K562 (cell line): ENCODE measurements around the gene ERVV-1. TPM values are rescaled to one million over a fixed set of nuclear protein-coding genes. Genes with fewer than 3 reads are reported as not detected.

Experiments
- ATAC-seq: fragments of 200-7000 bp; cut with Tn5 transposase; 3 replicates; pipeline ENCODE4 v1.9.1; 2020; ENCODE audit warnings: moderate library complexity
- BruUV-seq: library from RNA; stranded (reverse); fragments of 400-500 nt; replicated peaks from 2 replicates; lab custom pipeline; 2021; lab: Mats Ljungman, UMichigan
- CTCF ChIA-PET: fragments of 300-600 bp; formaldehyde crosslinking; extraction: SDS; loops from one replicate; lab custom pipeline; 2021; ENCODE audit warnings: low intra/inter-chr PET ratio; lab: Yijun Ruan, JAX
- POLR2A ChIA-PET: fragments of 300-600, 350-650 bp; sonication (Branson Sonifier 250); formaldehyde crosslinking; extraction: SDS; loops from one replicate; lab custom pipeline; 2021; ENCODE audit warnings: antibody characterized with exemption, inconsistent platforms; lab: Yijun Ruan, JAX
- DNase-seq, 4 experiments: peaks; one replicate each; pipeline versions ENCODE4 v3.0.0 to v3.0.0-alpha.2; 2011 to 2018; ENCODE audit warnings: low spot score in 3 of 4, mixed read lengths in 3 of 4; ENCODE audit errors: extremely low read depth in 1 of 4
- FAIRE-seq: peaks from 2 replicates; lab custom pipeline; 2011; peaks lifted over from hg19 to GRCh38; lab: Jason Lieb, UNC
- H2AFZ ChIP-seq: 2 replicates; pipeline ENCODE4 v1.6.0; 2011; ENCODE audit warnings: low read depth, low read length, control low read depth, inconsistent platforms
- H3K27ac ChIP-seq: fragments of 200-600 bp; 3 replicates; pipeline ENCODE4 v1.8.0; 2011; ENCODE audit warnings: low read depth, mild to moderate bottlenecking, control low read depth, inconsistent platforms, low read length, moderate library complexity, mixed read lengths; ENCODE audit errors: extremely low read depth
- H3K27me3 ChIP-seq, 2 experiments: fragments of 300-600 bp in 1 of 2; 2 replicates in 1 of 2; 3 replicates in 1 of 2; pipeline versions ENCODE4 v1.6.0 to v1.8.0; 2011; ENCODE audit warnings: inconsistent platforms in 2 of 2, low read length in 2 of 2, mild to moderate bottlenecking in 1 of 2, mixed read lengths in 1 of 2, moderate library complexity in 1 of 2; ENCODE audit not compliant: control insufficient read depth in 2 of 2, insufficient read depth in 2 of 2
- H3K36me3 ChIP-seq: fragments of 300-600 bp; 3 replicates; pipeline ENCODE4 v1.8.0; 2011; ENCODE audit warnings: mild to moderate bottlenecking, low read length, inconsistent platforms; ENCODE audit not compliant: control insufficient read depth, insufficient read depth
- H3K4me1 ChIP-seq, 2 experiments: fragments of 200-600 bp in 1 of 2; replicated peaks in 1 of 2; 2 replicates in 1 of 2; 3 replicates in 1 of 2; pipeline versions ENCODE4 v1.5.1 to v1.8.0; 2011; ENCODE audit warnings: inconsistent platforms in 2 of 2, low read length in 2 of 2, mild to moderate bottlenecking in 1 of 2, mixed read lengths in 1 of 2, moderate library complexity in 1 of 2; ENCODE audit not compliant: control insufficient read depth in 2 of 2, insufficient read depth in 2 of 2
- H3K4me2 ChIP-seq: 2 replicates; pipeline ENCODE4 v1.6.1; 2011; ENCODE audit warnings: low read length, control low read depth, inconsistent platforms, mixed read lengths; ENCODE audit not compliant: insufficient read depth
- H3K4me3 ChIP-seq: fragments of 200-600 bp; sonication (generic), shearing (Covaris generic); 2 replicates; pipeline ENCODE4 v1.5.1; 2016; ENCODE audit warnings: control low read depth, inconsistent platforms
- H3K79me2 ChIP-seq: fragments of 200-600 bp; 3 replicates; pipeline ENCODE4 v1.8.0; 2011; ENCODE audit warnings: low read length, inconsistent platforms; ENCODE audit not compliant: control insufficient read depth, insufficient read depth
- H3K9ac ChIP-seq, 2 experiments: 2 replicates each; pipeline versions ENCODE4 v1.6.0 to v1.6.1; 2011; ENCODE audit warnings: low read depth in 2 of 2, low read length in 2 of 2, control low read depth in 1 of 2, inconsistent platforms in 1 of 2, mild to moderate bottlenecking in 1 of 2, mixed read lengths in 1 of 2; ENCODE audit not compliant: insufficient read depth in 1 of 2
- H3K9me1 ChIP-seq: one replicate; pipeline ENCODE4 v1.6.0; 2011; ENCODE audit warnings: inconsistent platforms, mild to moderate bottlenecking, low read length, moderate library complexity; ENCODE audit not compliant: control insufficient read depth, insufficient read depth
- H3K9me3 ChIP-seq: replicated peaks from 2 replicates; pipeline ENCODE4 v1.5.1; 2011; ENCODE audit warnings: low read depth, low read length, inconsistent platforms; ENCODE audit not compliant: control insufficient read depth, insufficient read depth
- H4K20me1 ChIP-seq: replicated peaks from 2 replicates; pipeline ENCODE4 v1.6.1; 2011; ENCODE audit warnings: low read length, inconsistent platforms, mixed read lengths; ENCODE audit not compliant: control insufficient read depth, insufficient read depth
- AFF4 ChIP-seq: sonication (generic); formaldehyde crosslinking; IDR thresholded peaks from 2 replicates; pipeline ENCODE4 v1.8.0; 2023; ENCODE audit warnings: mild to moderate bottlenecking, missing genetic modification reagents
- ATF6 ChIP-seq: sonication (generic); formaldehyde crosslinking; IDR thresholded peaks from 2 replicates; pipeline ENCODE4 v1.4.0; 2020; ENCODE audit warnings: mild to moderate bottlenecking, missing genetic modification reagents
- CLOCK ChIP-seq: fragments of 250-450 bp; sonication (Bioruptor Pico); IDR thresholded peaks from 2 replicates; pipeline ENCODE4 v1.4.0; 2020; ENCODE audit warnings: mild to moderate bottlenecking, moderate library complexity, borderline replicate concordance
- HDAC3 ChIP-seq: fragments of 450-650 bp; IDR thresholded peaks from 2 replicates; pipeline ENCODE4 v1.6.1; 2018; ENCODE audit warnings: borderline replicate concordance, mild to moderate bottlenecking, moderate library complexity; ENCODE audit not compliant: partially characterized antibody
- PATZ1 ChIP-seq: fragments of 250-450 bp; sonication (Bioruptor Pico); IDR thresholded peaks from 2 replicates; pipeline ENCODE4 v1.5.0; 2020; ENCODE audit warnings: mild to moderate bottlenecking, borderline replicate concordance
- TFE3 ChIP-seq: fragments of 450-650 bp; formaldehyde crosslinking; IDR thresholded peaks from 2 replicates; pipeline ENCODE4 v1.4.0; 2020; ENCODE audit warnings: mild to moderate bottlenecking, mixed read lengths
- WGBS: fragments of 100-300 bp; shearing (Covaris generic); methylation state at CpG from one replicate; pipeline ENCODE4 v1.1.6; 2016; ENCODE audit warnings: low coverage, mixed read lengths; ENCODE audit not compliant: insufficient coverage; ENCODE audit errors: missing lambda C conversion rate; 5-methylcytosine and 5-hydroxymethylcytosine counted together
- in situ Hi-C: fragments of 300-500 bp; cut with MboI; formaldehyde crosslinking; loops from 4 replicates; pipeline ENCODE4 v1.15.0; 2018; ENCODE audit warnings: inconsistent platforms, mixed read lengths
- intact Hi-C: fragments of 100-400 bp; cut with micrococcal nuclease; formaldehyde crosslinking; loops from 2 replicates; pipeline ENCODE4 v1.14.2; 2022
- polyA plus RNA-seq, 8 experiments: library from polyadenylated mRNA; depleted of rRNA in 4 of 8; stranded (reverse) in 5 of 8; unstranded in 3 of 8; fragments of >200 nt; fragmentation: Nextera tagmentation in 2 of 8; fragmentation: Illumina TruSeq in 1 of 8; extraction: Ambion mirVana in 2 of 8; extraction: Trizol in 1 of 8; gene quantifications; 2 replicates each; pipeline versions ENCODE4 v1.2.1 to v1.2.3, GENCODE V29; 2011 to 2014; ENCODE audit warnings: inconsistent platforms in 1 of 8, missing spikeins in 1 of 8
- total RNA-seq, 7 experiments: library from RNA; depleted of rRNA in 6 of 7; stranded (reverse); fragments of >200 nt in 6 of 7; fragmentation: Illumina TruSeq in 2 of 7; extraction: Trizol in 2 of 7; gene quantifications; 2 replicates each; pipeline versions ENCODE4 v1.2.1 to v1.2.3, GENCODE V29; 2011 to 2021; ENCODE audit warnings: low replicate concordance in 1 of 7

The ERVV-1 gene
- total and polyA plus RNA-seq, 9 of the 15 experiments (the other 6 are each of a cell fraction or from before 2014, with no cell fraction given) = 0.08 TPM; not detected in 8

- ChIA-PET CTCF (no interaction called here), POLR2A (interaction anchor here (0.7 kb wide), 1 partner anchor 572 kb away, joined by 4 read pairs; no protein-coding TSS in a partner anchor)
- in situ Hi-C loops = no loop called here
- TF ChIP-seq CLOCK (CRISPR knock-in tag) = no peak
- TF ChIP-seq PATZ1 (CRISPR knock-in tag) = no peak
- TF ChIP-seq HDAC3 = no peak
- TF ChIP-seq AFF4 (CRISPR knock-in tag) = no peak
- no peak for TF ChIP-seq TFE3 (CRISPR knock-in tag)
- no peak for TF ChIP-seq ATF6 (CRISPR knock-in tag)
Measured at GRCh38 chr19:53010494-53010893, 3.2 kb upstream of the ERVV-1 start.

More at GRCh38 chr19:53010494-53010893, 3.2 kb upstream of the ERVV-1 start:
- no peak for FAIRE-seq
- ATAC-seq = no peak
- Histone ChIP-seq H3K4me3 (no peak overlapping the region), H2AFZ (no peak overlapping the region), H4K20me1 (no peaks in the 10 kb centered on the region), H3K4me1 (peaks cover 3 to 5% of the 10 kb centered on the region in 2 experiments; a peak in 3 of 5 replicates), H3K9me3 (no peaks in the 10 kb centered on the region; the same call in 1 of the 2 replicates), H3K9me1 (no peaks in the 10 kb centered on the region), H3K9ac (no peak overlapping the region), H3K4me2 (no peak overlapping the region), H3K27me3 (peaks cover 22 to 36% of the 10 kb centered on the region in 2 experiments; a peak in 4 of 5 replicates), H3K79me2 (no peaks in the 10 kb centered on the region), H3K27ac (no peak overlapping the region), H3K36me3 (no peaks in the 10 kb centered on the region)
- intact Hi-C loops = no loop called here
- 4% methylated on average over 9 of the region's 9 CpGs for WGBS
- BruUV-seq = no TSS peak
- no peak for DNase-seq
